ENCODE data around the gene MSI2. TPM values are rescaled to one million over a fixed set of nuclear protein-coding genes. Genes with fewer than 3 reads are reported as not detected.

The MSI2 gene
- polyA plus RNA-seq, 1 of the 3 experiments (the other 2 are of a cell fraction): 24.1 TPM

- no peaks in the 10 kb centered on the region for H3K79me2 ChIP-seq (ENCODE audit: insufficient read depth)
- 93% methylated on average over 3 of the region's 3 CpGs for WGBS (ENCODE audit: low lambda C conversion rate)
- CTCF ChIA-PET: interaction anchor here (1.0 to 2.1 kb wide), 7 partner anchors 9 to 320 kb away, joined by 3 to 7 read pairs (median 3); no protein-coding TSS in a partner anchor
- H3K27ac ChIP-seq (ENCODE audit: low read depth in 2 of 2, low read length in 1 of 2): peak overlapping the region in 1 of 2 experiments; percentile 53; a peak in 1 of 4 replicates
- no peaks in the 10 kb centered on the region for H3K9me2 ChIP-seq
- H3K9ac ChIP-seq: no peak overlapping the region
- peaks cover 2 to 62% of the 10 kb centered on the region in 2 experiments for H3K4me1 ChIP-seq (ENCODE audit: control insufficient read depth in 1 of 2, insufficient read depth in 2 of 2, low read depth in 1 of 2, low read length in 1 of 2)
- POLR2A ChIA-PET: interaction anchor here (0.9 to 1.5 kb wide), 3 partner anchors 41 to 73 kb away, joined by 3 read pairs; no protein-coding TSS in a partner anchor
- DNase-seq: no peak
- H3K4me2 ChIP-seq: no peak overlapping the region
- H3K36me3 ChIP-seq (replicated peaks in 1 of 2; ENCODE audit: control insufficient read depth in 1 of 2, insufficient read depth in 2 of 2, low read length in 1 of 2): no peaks in the 10 kb centered on the region
- H3F3A ChIP-seq (replicated peaks; ENCODE audit: insufficient read depth): no peaks in the 10 kb centered on the region
- no peaks in the 10 kb centered on the region for H3K9me3 ChIP-seq
- TF ChIP-seq JUND (IDR thresholded peaks at IDR 0.05): no peak
- no peak for TF ChIP-seq IRF3 (IDR thresholded peaks at IDR 0.05; ENCODE audit: low read depth, low read length)
- no peak for TF ChIP-seq USF1 (IDR thresholded peaks at IDR 0.05; ENCODE audit: borderline replicate concordance, low read depth)
- no peak for TF ChIP-seq REST (IDR thresholded peaks at IDR 0.05; ENCODE audit: low read depth, low read length)
- TF ChIP-seq SMC3 (IDR thresholded peaks at IDR 0.05; ENCODE audit: low read depth, low read length): no peak
- no peak for TF ChIP-seq NFIC (IDR thresholded peaks at IDR 0.05; ENCODE audit: borderline replicate concordance)
- no peaks in the 10 kb centered on the region for H3K27me3 ChIP-seq (ENCODE audit: insufficient read depth)
- no peak overlapping the region for H2AFZ ChIP-seq (ENCODE audit: low read depth)
- no peak overlapping the region for H3K4me3 ChIP-seq (ENCODE audit: low read depth in 2 of 2, low read length in 1 of 2)
- H4K20me1 ChIP-seq (ENCODE audit: insufficient read depth): no peaks in the 10 kb centered on the region
These were observed 256.4 kb downstream of the MSI2 start for GRCh38 chr17:57512691-57513090.

- WGBS (ENCODE audit: low lambda C conversion rate): 79% methylated on average over 4 of the region's 4 CpGs
- Histone ChIP-seq H3K79me2 (ENCODE audit: insufficient read depth) (no peaks in the 10 kb centered on the region), H3K4me2 (no peak overlapping the region), H3K36me3 (replicated peaks in 1 of 2; ENCODE audit: control insufficient read depth in 1 of 2, insufficient read depth in 2 of 2, low read length in 1 of 2) (no peaks in the 10 kb centered on the region), H3K27me3 (ENCODE audit: insufficient read depth) (no peaks in the 10 kb centered on the region), H3F3A (replicated peaks; ENCODE audit: insufficient read depth) (no peaks in the 10 kb centered on the region), H3K9ac (no peak overlapping the region), H2AFZ (ENCODE audit: low read depth) (no peak overlapping the region), H4K20me1 (ENCODE audit: insufficient read depth) (no peaks in the 10 kb centered on the region), H3K27ac (ENCODE audit: low read depth in 2 of 2, low read length in 1 of 2) (peak overlapping the region in 1 of 2 experiments; percentile 66; a peak in 2 of 4 replicates), H3K9me3 (no peaks in the 10 kb centered on the region), H3K4me1 (ENCODE audit: control insufficient read depth in 1 of 2, insufficient read depth in 2 of 2, low read depth in 1 of 2, low read length in 1 of 2) (peaks cover 0 to 62% of the 10 kb centered on the region in 2 experiments; a peak in 2 of 4 replicates), H3K9me2 (no peaks in the 10 kb centered on the region), H3K4me3 (ENCODE audit: low read depth in 2 of 2, low read length in 1 of 2) (no peak overlapping the region)
- POLR2A ChIA-PET: interaction anchor here (0.9 kb wide), 1 partner anchor 74 kb away, joined by 3 read pairs; no protein-coding TSS in a partner anchor
- CTCF ChIA-PET: interaction anchor here (0.7 to 2.1 kb wide), 7 partner anchors 8 to 320 kb away, joined by 3 to 7 read pairs (median 3); no protein-coding TSS in a partner anchor
- DNase-seq: no peak
- no peak for TF ChIP-seq TEAD4 (IDR thresholded peaks at IDR 0.05; ENCODE audit: borderline replicate concordance, insufficient read depth)
- no peak for TF ChIP-seq SMC3 (IDR thresholded peaks at IDR 0.05; ENCODE audit: low read depth, low read length)
- no peak for TF ChIP-seq MAX (IDR thresholded peaks at IDR 0.05; ENCODE audit: low read depth)
- no peak for TF ChIP-seq GATA2 (CRISPR knock-in tag; IDR thresholded peaks at IDR 0.05)
- TF ChIP-seq NFIC (IDR thresholded peaks at IDR 0.05; ENCODE audit: borderline replicate concordance): no peak
- no peak for TF ChIP-seq CTCF (IDR thresholded peaks at IDR 0.05)
- no peak for TF ChIP-seq RCOR1 (IDR thresholded peaks at IDR 0.05; ENCODE audit: low read length)
These were observed 257.2 kb downstream of the MSI2 start for GRCh38 chr17:57513569-57513968.
